Measurements from ENCODE around the gene PTPRG. TPM values are rescaled to one million over a fixed set of nuclear protein-coding genes. Genes with fewer than 3 reads are reported as not detected.

PTPRG gene
- total RNA-seq, 1 experiment from 2014 or later = 0.74 TPM

DNA sequence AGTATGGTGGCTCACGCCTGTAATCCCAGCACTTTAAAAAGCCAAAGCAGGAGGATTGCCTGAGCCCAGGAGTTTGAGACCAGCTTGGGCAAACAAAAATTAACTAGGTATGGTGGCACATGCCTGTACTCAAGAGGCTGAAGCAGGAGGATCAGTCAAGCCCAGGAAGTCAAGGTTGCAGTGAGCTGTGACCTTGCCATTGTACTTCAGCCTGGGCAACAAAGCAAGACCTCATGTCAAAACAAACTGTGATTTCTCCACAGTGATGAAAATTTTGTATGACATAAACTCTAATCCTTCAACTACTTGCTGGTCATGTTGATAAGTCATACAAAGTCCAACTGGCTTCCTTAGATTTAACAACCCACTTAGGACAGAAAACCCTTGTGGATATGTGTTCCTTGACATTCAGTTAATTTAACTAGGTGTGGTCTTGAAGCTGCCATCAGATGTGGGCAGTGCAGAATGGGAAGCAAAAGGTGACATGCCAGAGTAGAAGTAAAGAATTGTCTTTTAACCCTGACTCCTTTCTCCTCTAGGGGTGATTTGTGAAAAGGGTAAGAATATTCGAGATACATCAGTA is 263.3 kb downstream of the PTPRG start:
- Histone ChIP-seq H3K4me3 (ENCODE audit: low read depth in 2 of 2, low read length in 2 of 2) (no peak overlapping the region), H3K27ac (ENCODE audit: low read length) (no peak overlapping the region), H3K4me1 (ENCODE audit: control insufficient read depth, insufficient read depth, low read length) (no peaks in the 10 kb centered on the region), H3K27me3 (ENCODE audit: control insufficient read depth, insufficient read depth, low read length) (no peaks in the 10 kb centered on the region), H3K9me3 (ENCODE audit: control insufficient read depth, insufficient read depth, low read depth, low read length) (no peaks in the 10 kb centered on the region), H3K36me3 (ENCODE audit: control insufficient read depth, insufficient read depth, low read length) (no peaks in the 10 kb centered on the region)
- DNase-seq (ENCODE audit: low read depth, low spot score) = no peak
- BruUV-seq (replicated peaks) = no TSS peak
- ChIA-PET CTCF (no interaction called here), POLR2A (interaction anchor here (0.6 kb wide), 1 partner anchor 211 kb away, joined by 5 read pairs; no protein-coding TSS in a partner anchor)
- no peak for ATAC-seq
- TF ChIP-seq POLR2AphosphoS5 (IDR thresholded peaks at IDR 0.05; ENCODE audit: low read depth, low read length) = no peak
- TF ChIP-seq, protein P1, sequence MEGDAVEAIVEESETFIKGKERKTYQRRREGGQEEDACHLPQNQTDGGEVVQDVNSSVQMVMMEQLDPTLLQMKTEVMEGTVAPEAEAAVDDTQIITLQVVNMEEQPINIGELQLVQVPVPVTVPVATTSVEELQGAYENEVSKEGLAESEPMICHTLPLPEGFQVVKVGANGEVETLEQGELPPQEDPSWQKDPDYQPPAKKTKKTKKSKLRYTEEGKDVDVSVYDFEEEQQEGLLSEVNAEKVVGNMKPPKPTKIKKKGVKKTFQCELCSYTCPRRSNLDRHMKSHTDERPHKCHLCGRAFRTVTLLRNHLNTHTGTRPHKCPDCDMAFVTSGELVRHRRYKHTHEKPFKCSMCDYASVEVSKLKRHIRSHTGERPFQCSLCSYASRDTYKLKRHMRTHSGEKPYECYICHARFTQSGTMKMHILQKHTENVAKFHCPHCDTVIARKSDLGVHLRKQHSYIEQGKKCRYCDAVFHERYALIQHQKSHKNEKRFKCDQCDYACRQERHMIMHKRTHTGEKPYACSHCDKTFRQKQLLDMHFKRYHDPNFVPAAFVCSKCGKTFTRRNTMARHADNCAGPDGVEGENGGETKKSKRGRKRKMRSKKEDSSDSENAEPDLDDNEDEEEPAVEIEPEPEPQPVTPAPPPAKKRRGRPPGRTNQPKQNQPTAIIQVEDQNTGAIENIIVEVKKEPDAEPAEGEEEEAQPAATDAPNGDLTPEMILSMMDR (IDR thresholded peaks at IDR 0.05) = no peak
- no peak for TF ChIP-seq SIN3A (IDR thresholded peaks at IDR 0.05; ENCODE audit: borderline replicate concordance, insufficient read depth, low read depth, low read length)
- no peak for TF ChIP-seq TCF7L2 (IDR thresholded peaks at IDR 0.05; ENCODE audit: low read depth, low read length)
- TF ChIP-seq, protein P2, sequence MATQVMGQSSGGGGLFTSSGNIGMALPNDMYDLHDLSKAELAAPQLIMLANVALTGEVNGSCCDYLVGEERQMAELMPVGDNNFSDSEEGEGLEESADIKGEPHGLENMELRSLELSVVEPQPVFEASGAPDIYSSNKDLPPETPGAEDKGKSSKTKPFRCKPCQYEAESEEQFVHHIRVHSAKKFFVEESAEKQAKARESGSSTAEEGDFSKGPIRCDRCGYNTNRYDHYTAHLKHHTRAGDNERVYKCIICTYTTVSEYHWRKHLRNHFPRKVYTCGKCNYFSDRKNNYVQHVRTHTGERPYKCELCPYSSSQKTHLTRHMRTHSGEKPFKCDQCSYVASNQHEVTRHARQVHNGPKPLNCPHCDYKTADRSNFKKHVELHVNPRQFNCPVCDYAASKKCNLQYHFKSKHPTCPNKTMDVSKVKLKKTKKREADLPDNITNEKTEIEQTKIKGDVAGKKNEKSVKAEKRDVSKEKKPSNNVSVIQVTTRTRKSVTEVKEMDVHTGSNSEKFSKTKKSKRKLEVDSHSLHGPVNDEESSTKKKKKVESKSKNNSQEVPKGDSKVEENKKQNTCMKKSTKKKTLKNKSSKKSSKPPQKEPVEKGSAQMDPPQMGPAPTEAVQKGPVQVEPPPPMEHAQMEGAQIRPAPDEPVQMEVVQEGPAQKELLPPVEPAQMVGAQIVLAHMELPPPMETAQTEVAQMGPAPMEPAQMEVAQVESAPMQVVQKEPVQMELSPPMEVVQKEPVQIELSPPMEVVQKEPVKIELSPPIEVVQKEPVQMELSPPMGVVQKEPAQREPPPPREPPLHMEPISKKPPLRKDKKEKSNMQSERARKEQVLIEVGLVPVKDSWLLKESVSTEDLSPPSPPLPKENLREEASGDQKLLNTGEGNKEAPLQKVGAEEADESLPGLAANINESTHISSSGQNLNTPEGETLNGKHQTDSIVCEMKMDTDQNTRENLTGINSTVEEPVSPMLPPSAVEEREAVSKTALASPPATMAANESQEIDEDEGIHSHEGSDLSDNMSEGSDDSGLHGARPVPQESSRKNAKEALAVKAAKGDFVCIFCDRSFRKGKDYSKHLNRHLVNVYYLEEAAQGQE (IDR thresholded peaks at IDR 0.05; ENCODE audit: insufficient read depth in 1 of 2, low read depth in 2 of 2, low read length in 1 of 2) = no peak
- in situ Hi-C loops (cut with HindIII; ENCODE audit: low pct_unique_long_range_greater_than_20kb, low sequenced_read_pairs) = no loop called here
- intact Hi-C loops (cut with micrococcal nuclease; ENCODE audit: unreplicated experiment) = no loop called here

DNA sequence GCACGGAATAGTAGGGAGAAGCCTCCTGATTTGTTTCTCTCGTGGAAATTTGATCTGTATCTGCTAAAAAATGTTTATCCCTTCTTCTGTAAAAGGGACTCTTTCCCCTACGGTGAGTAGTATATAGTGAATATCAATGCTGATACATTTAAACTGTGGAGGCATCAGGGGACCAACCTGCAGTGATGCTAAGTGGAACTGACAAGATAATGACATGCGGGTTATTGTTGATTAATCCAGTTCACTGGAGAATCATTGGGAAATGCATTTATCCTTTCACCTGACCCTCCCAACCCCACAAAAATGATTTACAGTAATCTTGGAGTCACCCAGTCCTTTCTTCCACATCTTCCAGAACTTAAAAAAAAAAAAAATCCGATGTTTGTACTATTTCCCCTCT is 264.8 kb downstream of the PTPRG start:
- intact Hi-C loops (cut with micrococcal nuclease; ENCODE audit: unreplicated experiment) = no loop called here
- Histone ChIP-seq H3K27me3 (ENCODE audit: control insufficient read depth, insufficient read depth, low read length) (no peaks in the 10 kb centered on the region), H3K36me3 (ENCODE audit: control insufficient read depth, insufficient read depth, low read length) (no peaks in the 10 kb centered on the region), H3K9me3 (ENCODE audit: control insufficient read depth, insufficient read depth, low read depth, low read length) (no peaks in the 10 kb centered on the region), H3K4me1 (ENCODE audit: control insufficient read depth, insufficient read depth, low read length) (no peaks in the 10 kb centered on the region), H3K27ac (ENCODE audit: low read length) (no peak overlapping the region), H3K4me3 (ENCODE audit: low read depth in 2 of 2, low read length in 2 of 2) (no peak overlapping the region)
- TF ChIP-seq, protein P1 (IDR thresholded peaks at IDR 0.05) = no peak
- ATAC-seq (no peak), DNase-seq (ENCODE audit: low read depth, low spot score) (no peak)
- ChIA-PET CTCF (no interaction called here), POLR2A (no interaction called here)
- in situ Hi-C loops (cut with HindIII; ENCODE audit: low pct_unique_long_range_greater_than_20kb, low sequenced_read_pairs) = no loop called here
- no TSS peak for BruUV-seq (replicated peaks)

Data from Panc1 (cell line).